Measurements from ENCODE around the gene PSD. TPM values are rescaled to one million over a fixed set of nuclear protein-coding genes. Genes with fewer than 3 reads are reported as not detected.

PSD gene
- polyA plus RNA-seq, 3 donors: 7.4 to 13.1 (median 12.2) TPM

- DNase-seq (ENCODE audit: extremely low read depth in 1 of 11, low read depth in 9 of 11, low spot score in 4 of 11): no peak
Measured at GRCh38 chr10:102368077-102368476, 50.5 kb downstream of the PSD start.

- DNase-seq (ENCODE audit: extremely low read depth in 1 of 11, low read depth in 9 of 11, low spot score in 4 of 11): no peak
Measured at GRCh38 chr10:102367441-102367840, 51.1 kb downstream of the PSD start.

DNA sequence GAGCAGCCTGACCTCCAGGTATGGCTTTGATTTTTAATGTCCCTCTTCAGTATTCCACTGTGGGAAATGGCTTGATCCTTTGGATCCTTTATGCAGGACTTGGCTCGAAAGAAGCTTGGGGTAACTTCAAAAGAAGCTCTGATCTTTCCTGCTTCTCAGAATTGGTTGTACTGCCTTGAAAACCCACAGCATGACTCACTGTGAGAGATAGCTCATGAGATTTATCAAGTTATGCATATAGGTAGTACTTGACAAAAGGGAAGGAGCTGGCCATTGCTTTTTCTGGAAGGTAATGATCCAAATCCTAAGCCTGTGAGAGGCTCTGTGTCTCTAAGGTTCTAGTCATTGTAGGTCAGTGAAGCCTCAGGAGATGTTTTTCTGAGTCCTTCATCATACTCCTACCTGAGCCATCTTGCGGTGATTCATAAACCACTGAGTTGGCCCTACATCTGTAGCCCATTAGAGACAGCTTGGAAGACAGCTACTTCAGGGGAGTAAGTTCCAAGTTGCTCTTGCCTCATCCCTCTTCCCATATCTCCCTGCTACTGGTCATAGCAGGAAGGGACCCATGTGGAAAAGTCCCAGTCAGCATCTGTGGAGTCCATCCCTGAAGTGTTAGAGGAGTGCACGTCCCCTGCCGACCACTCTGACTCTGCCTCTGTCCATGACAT, 59.7 kb downstream of the PSD start:
- no peak for DNase-seq (ENCODE audit: extremely low read depth in 1 of 11, low read depth in 9 of 11, low spot score in 4 of 11)

DNA sequence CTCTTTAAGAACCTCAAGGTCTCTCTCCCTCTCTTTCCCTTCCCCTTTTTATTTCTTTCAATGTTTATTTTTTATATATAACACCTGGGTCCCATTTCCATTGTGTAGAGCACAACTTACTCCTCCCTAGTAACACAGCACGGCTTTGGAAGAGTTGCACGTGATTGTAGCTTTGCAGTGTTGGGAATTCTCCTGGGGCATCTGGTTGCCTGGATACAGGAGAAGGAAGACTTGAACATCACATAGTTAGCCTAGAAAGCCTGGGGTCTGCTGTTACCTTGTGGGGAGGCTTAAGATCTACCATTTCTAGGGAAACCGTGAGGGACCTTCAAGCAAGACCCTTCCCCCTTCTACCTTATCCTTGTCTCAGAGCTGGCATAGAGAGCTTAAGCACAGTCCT, 64.1 kb downstream of the PSD start:
- DNase-seq (ENCODE audit: extremely low read depth in 1 of 11, low read depth in 9 of 11, low spot score in 4 of 11): no peak

Other genes with a start within 250 kb of the PSD start
- gene ELOVL3, start 192.5 kb downstream of the PSD start, polyA plus RNA-seq (ENCODE audit: insufficient read length in 3 of 3): 1 to 10 TPM; 2.2 to 3.1 (median 2.9) TPM
- 1 to 10 TPM in 2 of 3 donors, under 1 TPM in 1; 0.44 to 1.4 (median 1.2) TPM for gene PITX3, start 177.3 kb downstream of the PSD start, polyA plus RNA-seq (ENCODE audit: insufficient read length in 3 of 3)
- 10 to 100 TPM; 44.2 to 52.3 (median 49.6) TPM for gene GBF1, start 173.3 kb downstream of the PSD start, polyA plus RNA-seq (ENCODE audit: insufficient read length in 3 of 3)
- 10 to 100 TPM; 15.2 to 23.8 (median 22.9) TPM for gene NFKB2, start 23.1 kb downstream of the PSD start, polyA plus RNA-seq (ENCODE audit: insufficient read length in 3 of 3)
- gene FBXL15, start 2.1 kb upstream of the PSD start, polyA plus RNA-seq (ENCODE audit: insufficient read length in 3 of 3): 10 to 100 TPM in 2 of 3 donors, 1 to 10 TPM in 1; 4.9 to 12.5 (median 12.0) TPM
- gene CUEDC2, start 13.8 kb upstream of the PSD start, polyA plus RNA-seq (ENCODE audit: insufficient read length in 3 of 3): 10 to 100 TPM; 76.8 to 92.1 (median 87.1) TPM
- gene C10orf95, start 32.8 kb upstream of the PSD start, polyA plus RNA-seq (ENCODE audit: insufficient read length in 3 of 3): 1 to 10 TPM in 2 of 3 donors, under 1 TPM in 1; 0.78 to 2.3 (median 1.3) TPM
- 10 to 100 TPM; 74.2 to 95.7 (median 81.9) TPM for gene ACTR1A, start 83.9 kb upstream of the PSD start, polyA plus RNA-seq (ENCODE audit: insufficient read length in 3 of 3)
- gene SUFU, start 85.2 kb upstream of the PSD start, polyA plus RNA-seq (ENCODE audit: insufficient read length in 3 of 3): 10 to 100 TPM; 27.3 to 30.3 (median 28.2) TPM
- 100 to 1,000 TPM; 124 to 132 (median 127) TPM for gene TRIM8, start 225.7 kb upstream of the PSD start, polyA plus RNA-seq (ENCODE audit: insufficient read length in 3 of 3)

Data from renal cortex interstitium (tissue), 11 donors.